AG20443 (cell line): ENCODE data around the gene CEP41.
"Not testable (repeated sequence)": the region's sequence is repeated elsewhere in the genome, so short reads cannot be mapped to it uniquely, and the experiment has no call there.

Source experiments
- DNase-seq: peaks from one replicate; pipeline ENCODE4 v3.0.0; 2012; ENCODE audit warnings: low spot score, mixed read lengths

CEP41 gene

DNA sequence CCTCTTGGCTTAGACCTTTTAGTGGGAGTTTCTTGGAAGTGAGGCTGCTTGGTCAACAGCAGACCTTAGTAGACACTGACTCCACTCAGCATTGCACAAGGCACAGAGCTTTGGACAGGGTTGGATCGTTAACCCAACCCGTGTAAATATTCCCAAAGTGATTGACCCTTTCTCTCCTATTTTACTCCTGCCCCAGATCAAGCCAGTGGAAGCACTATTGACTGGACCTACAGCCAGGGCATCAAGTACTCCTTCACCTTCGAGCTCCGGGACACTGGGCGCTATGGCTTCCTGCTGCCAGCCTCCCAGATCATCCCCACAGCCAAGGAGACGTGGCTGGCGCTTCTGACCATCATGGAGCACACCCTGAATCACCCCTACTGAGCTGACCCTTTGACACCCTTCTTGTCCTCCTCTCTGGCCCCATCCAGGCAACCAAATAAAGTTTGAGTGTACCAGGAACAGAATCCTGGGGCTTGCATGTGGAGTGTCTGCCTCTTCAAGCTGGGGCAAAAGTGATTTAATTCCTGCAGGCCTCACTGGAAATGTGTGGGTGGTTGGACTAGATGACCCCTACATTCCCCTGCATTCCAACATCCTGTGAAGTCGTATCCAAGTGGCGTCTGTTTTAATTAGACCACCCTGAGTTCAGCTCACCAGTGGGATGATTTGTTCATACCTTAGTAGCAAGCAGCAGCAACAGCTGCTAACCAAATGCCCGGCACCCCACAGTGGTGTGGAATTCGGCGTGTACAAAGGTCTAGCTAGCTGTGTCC, 53.0 kb downstream of the CEP41 start:
- DNase-seq: no peak

DNA sequence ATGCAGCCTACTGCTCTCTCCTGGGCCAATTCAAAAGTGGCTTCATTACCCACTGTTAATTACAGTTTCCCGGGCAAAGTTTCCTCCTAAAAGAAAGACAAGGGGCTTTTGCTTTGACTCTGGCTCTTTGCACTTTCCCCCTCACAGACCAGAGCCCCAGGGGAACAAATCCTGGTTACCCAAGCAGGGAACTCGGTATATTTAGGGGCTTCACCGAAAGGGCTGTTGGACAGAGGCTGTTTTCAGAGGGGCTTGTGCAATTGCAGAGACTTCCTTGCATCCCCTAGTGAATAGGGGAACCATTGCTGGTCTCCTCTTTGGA, 53.5 kb downstream of the CEP41 start:
- no peak for DNase-seq

DNA sequence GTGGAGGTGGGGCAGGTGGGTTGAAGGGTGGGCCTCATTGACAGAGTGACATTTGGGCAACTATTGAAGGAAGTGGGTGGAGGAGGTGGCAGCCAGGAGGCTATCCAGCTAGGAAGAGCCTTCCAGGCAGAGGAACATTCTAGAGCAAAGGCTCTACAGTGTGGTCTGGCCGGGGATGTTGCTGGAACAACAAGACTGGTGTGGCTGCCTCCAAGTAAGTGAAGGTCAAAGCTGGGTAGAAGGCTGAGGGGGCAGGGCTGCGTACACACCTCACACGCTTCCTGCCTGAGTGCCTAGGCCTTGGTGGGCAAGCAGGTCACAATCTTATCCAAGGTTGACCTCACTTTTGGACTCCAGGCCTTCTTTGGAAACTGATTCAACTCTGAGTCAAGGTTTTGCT, 53.9 kb downstream of the CEP41 start:
- DNase-seq: no peak

DNA sequence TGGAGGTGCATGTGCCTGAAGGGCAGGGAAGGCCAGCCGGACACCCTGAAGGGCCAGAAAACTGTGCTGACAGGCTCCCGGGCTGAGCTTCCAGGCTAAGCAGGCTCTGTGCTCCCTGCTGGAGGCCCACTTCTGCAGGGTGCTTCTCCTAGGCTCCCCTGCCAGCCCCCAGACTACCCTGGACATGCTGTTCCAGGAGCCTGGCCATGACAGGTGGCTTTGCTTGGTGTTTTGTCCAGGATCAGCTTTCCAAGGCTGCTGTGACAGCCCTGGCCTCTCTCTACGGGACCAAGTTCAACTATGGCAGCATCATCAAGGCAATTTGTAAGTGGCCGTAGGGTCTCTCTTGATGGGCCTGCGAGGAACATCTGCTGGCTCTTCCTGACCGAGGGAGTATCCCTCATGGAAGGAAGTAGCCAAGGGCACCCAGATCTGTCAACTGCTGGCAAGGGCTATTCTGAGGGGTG, 55.2 kb downstream of the CEP41 start:
- DNase-seq: peak; percentile 4

DNA sequence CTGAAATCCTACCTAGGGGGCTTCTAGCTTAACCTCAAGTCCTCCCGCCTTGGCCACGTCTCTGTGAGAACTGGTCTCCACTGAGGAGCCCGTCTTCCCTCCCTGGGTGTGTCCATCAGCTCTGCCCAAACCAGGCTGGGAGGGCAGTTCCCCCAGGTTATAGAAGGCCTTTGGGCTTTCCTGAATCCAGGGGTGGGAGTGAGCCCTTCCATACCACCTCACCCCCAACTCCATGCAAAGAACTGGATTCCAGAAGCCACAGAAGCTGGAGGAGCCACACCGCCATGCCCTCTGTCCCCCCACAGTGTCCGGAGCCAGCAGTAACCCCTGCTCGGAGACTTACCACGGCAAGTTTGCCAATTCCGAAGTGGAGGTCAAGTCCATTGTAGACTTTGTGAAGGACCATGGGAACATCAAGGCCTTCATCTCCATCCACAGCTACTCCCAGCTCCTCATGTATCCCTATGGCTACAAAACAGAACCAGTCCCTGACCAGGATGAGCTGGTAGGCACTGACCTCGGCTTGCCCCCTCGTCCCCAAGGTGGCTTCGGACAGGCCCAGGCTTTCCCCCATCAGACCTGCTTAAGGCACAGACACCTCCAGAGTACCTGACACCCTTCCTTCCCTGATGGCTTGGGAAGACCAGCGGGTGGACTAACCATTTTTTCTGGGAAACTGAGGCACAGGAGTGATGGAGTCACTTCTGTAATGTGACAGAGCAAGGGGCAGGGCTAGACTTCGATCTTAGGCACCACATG, 55.8 kb downstream of the CEP41 start:
- DNase-seq: peak; percentile 3

DNA sequence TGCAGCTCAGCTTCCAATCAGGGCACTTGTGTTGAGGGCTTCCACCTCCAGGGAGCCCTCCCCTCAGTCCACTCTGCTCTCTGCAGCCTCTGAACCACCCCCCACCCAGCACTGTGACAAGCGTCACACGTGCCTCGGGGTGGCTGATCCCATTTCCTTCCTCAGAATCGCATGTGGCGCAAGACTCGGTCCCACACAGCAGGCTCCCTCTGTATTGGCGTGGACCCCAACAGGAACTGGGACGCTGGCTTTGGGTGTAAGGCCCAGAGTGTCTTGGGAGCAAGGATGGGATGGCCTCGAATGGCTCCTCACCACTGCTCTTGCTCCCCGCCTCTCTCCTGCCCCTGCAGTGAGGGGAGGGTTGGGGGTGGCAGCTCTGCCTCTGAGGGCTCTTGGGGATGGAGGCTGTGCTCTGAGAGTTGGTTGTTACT, 56.4 kb downstream of the CEP41 start:
- peak; percentile 1 for DNase-seq

DNA sequence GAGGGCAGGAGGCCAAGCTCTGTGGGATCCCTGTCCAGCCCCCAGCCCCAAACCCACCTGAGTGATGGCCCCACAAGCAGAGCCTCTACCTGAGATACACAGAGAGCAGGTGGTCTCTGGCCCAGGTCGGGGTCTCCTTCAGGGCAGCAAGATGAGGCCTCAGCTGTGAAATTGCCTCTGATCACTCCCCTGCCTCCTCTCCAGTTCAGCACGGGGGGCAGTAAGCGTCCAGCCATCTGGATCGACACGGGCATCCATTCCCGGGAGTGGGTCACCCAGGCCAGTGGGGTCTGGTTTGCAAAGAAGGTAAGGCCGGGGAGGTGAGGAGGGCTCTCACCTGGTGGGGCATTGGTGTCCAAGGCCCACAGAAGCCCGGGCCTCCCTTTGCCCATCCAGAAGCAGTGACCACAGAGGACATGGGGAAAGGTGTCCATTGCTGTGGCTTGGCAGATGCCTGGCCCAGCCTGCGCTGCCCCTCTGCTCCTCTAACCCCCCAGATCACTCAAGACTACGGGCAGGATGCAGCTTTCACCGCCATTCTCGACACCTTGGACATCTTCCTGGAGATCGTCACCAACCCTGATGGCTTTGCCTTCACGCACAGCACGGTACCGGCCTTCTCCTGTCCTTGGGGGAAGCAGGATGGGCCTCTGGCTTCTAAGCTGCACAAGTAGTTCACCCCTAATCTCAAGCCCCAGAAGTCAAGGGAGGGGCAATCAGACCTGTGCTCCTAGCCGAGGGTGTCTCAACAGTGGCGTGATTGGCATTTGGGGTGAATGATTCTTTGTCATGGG, 57.4 kb downstream of the CEP41 start:
- no peak for DNase-seq

DNA sequence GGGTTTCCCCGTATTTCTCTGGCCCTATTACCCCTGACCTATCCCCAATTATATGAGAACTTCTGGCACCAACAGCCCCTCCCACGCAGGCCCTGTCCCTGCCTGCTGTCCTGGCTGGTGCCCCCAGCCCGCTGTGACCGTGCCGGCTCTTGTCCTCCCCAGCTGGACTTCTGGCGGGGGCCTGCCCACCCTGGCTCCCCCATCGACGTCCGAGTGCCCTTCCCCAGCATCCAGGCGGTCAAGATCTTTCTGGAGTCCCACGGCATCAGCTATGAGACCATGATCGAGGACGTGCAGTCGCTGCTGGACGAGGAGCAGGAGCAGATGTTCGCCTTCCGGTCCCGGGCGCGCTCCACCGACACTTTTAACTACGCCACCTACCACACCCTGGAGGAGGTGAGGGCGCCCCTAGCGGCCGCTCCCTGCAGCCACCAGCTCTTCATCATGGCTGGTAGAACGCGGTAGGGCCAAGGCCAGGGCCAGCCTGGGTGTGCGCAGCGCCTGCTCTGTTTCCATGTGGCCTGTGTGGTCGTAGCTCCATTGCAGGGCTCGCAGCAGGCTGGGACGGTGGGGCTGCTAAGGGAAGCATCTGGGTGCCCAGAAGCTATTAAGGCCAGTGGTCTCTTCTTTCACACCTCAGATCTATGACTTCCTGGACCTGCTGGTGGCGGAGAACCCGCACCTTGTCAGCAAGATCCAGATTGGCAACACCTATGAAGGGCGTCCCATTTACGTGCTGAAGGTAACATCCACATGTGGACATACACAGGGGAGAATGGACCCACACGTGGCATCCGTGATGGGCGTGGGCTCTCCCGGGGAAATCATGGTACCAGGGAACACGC, 59.1 kb downstream of the CEP41 start:
- no peak for DNase-seq

DNA sequence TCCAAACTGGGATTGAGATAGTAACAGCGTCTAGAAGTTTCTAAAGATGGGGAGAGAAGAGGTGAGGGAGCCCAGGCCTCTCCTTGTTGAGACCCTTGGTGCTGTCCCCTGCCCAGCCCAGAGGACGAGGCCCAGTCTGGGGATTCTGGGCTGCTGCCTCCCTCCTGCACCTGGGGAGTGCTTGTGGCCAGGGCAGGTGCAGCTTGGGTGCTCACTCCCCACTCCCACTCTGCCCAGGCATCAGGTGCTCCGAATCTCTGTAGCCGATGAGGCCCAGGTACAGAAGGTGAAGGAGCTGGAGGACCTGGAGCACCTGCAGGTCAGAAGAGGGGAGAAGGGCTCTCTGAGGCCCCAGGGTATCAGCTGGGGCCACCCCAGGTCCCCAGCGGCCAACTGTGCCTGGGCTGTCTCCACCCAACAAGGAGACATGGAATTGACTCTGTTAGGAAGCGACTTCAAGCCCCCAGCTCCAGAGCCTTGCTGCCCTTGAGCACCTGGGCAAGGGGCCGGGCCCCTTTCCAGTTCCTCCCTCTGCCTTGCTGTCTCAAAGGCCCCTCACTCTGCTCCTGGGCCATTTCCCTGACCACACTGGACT, 59.9 kb downstream of the CEP41 start:
- DNase-seq: no peak

DNA sequence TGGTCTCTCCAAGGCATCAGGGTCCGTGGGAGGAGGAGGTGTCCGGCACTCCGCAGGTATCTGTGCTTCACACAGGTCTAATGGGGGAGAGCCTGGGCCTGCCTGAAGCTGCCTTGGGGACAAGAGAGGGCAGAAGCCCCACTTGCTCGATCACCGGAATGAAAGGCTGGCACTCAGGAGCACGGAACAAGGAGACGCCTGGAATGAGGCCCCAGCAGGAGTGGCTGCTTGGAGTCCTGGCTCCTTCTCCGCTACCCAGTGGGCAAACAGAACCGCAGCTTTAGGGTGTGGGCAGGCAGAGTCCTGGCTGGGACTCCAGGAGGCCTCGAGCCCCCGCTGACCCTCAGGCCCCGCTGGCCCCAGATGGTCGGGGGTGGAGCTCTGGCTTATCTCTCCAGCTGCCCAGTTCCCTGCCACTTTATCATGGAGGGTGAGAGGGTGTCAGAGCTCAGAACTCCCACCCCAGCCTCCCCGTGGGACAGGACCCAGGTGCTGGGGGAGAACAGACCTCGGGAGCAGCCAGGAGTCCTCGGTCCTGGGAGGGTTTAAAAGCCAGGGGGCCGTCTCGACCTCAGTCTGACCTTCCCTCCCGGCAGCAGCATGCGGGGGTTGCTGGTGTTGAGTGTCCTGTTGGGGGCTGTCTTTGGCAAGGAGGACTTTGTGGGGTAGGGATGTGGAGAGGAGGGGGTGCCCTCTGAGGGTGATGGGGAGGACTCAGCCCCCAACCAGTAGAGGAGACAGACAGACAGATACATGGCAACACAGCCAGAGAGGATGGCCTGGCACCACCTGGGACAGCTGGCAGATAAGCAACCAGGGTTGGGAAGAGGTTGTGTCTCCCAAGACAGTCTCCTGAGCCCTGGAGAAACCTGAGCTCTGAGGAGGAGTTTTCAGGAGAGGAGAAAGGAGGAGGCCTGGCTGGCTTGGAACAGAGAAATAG, 60.6 kb downstream of the CEP41 start, which contains the start of gene CPA1:
TSS of gene CPA1 (plus strand) at position 574 of the 940 bp plus-strand sequence. CDS start at position 601, 27 bp downstream.
- no peak for DNase-seq

DNA sequence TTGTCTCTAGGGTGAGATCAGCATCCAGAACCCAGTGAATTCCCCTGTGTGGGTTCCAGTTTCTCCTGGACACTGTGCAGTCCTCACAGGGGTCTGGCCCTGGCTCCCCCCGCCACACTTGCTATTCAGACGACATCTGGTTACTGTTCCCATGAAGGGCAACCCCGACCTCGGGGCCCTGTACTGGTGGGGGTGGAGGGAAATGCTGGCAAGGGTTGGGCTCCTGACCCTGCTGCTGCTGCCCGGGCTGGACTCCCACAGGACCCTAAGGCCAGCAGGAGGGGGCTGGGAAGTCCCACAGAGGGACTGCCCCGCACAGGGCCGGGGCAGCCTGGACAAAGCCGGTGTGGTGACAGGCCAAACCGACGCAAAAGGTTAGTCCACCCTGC, 61.3 kb downstream of the CEP41 start:
- DNase-seq: no peak

DNA sequence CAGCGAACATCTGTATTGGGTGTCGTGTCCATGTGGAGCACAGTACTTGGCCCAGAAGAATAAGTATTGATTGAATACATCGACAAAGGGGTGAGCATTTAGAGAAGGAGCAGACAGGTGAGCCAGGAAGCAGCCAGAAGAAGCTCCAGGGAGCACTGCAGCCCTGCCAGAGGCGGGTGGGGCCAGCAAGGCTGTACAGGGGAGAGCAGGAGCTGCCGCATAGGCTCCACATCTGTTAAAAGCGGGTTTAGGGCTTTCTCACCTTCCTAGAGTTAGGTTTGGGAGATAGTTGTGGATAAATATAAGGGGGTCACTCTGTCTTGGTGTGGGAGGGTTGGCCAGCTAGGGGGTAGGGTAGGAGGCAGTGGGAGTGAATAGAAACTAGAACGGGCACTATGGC, 61.8 kb downstream of the CEP41 start:
- no peak for DNase-seq

DNA sequence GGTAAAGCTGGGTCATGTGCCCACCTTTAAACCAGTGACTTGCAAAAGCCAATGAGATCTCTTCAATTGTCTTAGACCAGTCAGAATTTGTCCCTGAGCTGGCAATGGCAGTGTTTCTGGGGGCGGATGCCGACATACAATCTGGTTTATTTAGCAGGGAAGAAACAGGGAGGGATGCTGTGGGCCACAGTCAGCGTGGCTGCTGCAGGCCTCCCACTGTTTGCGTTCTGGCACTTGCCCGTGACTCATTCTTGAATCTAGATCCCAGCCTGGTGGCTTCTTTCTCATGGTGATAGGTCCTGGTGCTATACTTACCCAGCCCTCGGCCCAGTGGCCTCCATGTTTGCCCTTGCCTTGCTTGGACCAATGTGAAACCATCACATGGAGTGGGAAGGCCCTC, 63.6 kb downstream of the CEP41 start:
- no peak for DNase-seq

DNA sequence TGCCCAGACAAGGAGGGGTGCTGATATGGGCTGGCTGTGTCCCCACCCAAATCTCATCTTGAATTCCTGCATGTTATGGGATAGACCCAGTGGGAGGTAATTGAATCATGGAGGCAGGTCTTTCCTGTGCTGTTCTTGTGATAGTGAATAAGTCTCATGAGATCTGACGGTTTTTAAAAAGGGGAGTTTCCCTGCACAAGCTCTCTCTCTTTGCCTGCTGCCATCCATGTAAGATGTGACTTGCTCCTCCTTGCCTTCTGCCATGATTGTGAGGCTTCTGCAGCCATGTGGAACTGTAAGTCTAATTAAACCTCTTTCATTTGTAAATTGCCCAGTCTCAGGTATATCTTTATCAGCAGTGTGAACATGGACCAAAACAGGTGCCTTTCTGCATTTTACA, 64.4 kb downstream of the CEP41 start:
- DNase-seq: not testable (repeated sequence)

DNA sequence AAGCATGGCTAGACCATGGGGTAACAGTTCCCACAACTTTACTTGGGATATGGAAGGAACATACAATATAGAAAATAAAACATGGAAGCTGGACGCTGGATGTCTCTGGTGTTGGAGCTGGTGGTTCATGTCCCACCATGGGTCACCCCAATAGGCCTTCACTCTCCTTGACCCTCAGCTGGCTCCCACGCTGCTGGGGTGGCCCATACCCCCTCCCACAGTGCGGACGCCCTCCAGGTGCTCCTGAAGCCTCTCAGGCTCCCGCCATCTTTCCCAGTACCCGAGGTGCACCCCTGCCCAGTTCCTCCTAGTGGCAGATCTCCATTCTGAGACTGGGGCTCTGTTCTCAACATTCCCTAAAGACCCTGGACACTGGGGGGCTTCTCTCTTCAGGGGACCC, 66.3 kb downstream of the CEP41 start:
- DNase-seq: no peak

DNA sequence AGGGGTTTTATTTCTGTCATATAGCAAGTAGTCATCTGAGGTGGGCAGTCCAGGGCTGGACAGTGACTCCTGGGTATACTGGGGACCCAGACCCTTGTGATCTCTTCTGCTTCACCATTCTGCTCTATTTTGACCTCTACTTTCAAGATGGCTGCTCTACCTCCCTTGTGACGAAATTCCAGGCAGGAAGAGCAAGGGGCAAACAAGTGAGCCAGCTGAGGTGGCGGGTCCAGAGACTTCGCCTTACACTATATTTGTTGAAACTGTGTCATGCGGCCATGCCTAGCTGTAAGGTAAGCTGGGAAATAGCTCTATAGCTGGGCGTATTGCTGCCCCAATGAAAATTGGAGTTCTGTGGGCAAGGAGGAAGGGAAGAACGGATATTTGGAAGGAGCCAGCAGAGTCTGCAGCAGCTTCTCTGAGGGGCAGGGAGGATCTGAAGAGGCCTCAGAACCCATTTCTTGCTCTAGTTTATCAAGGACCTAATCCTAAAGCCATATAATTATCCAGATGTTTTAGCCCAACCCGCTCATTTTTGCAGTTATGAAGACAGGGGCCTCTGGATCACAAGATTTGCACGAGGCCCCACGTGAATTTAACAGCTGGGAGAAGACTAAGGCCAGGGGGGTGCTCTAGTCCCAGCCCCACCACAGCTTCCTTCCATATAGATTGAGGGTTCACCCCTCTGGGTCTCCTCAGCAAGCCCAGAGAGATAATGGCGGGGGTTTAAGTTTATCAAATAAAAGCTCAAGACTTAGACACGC, 68.2 kb downstream of the CEP41 start:
- DNase-seq: no peak

DNA sequence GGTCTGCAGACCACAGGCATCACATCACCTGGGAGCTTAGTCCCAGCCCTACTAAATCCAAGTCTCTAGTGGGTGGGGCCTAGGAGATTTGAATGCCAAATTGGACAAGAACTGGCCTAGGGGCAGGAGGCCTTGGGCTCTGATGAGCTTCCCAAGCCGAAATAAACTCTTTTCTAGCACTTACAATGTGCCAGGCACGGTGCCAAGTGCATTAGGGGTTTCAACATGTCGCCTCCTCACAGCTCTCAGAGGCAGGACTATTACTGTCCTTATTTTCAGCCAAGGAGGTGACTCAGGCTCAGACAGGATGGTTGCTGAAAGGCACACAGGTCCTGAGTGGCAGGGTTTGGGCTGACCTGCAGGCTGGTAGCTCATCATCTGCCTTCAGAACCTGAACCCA, 69.8 kb downstream of the CEP41 start:
- peak; percentile 37 for DNase-seq

DNA sequence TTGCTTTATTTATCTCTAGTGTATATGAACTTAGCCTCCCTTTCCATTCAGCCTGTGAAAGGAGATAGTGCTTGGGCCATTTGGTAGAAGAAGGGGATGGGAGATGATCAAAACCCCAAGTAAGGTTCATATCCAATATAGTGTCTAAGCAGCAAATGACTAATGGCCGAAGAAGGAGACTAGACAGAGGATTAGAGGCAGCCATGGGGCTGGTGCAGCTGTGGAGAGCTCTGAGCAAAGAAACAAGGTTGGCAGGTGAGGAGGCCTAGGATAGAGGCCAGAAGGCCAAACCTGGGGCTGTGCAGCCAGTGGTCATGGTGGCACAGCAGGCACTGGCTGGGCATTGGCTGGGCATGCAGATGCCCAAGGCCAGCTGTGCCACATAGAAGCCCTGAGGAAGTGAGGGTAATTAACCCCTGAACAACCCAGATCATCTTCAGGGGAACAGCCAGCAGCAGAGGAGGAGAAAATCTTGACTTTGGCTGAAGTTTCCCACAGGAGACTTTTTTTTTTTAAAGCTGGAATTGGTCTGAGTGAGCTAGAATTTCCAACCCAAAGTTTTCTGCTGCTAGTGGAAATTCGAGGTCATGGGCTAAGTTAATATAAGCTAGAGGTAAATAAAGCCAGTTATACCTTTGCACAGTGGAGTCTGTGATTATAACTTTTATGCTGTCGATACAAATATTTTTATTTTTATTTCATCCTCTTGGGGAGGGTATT, 70.8 kb downstream of the CEP41 start:
- no peak for DNase-seq
